ENCODE measurements around the gene IL20.

Gene IL20

GRCh38 chr1:206902702-206903101 lies 37.3 kb downstream of the IL20 start:
- no peaks in the 10 kb centered on the region for H3K4me1 ChIP-seq (ENCODE audit: low read length)
- H3K4me3 ChIP-seq (ENCODE audit: low read length) = no peak overlapping the region
- no peak overlapping the region for H3K4me2 ChIP-seq (ENCODE audit: low read depth, low read length)
- no peak overlapping the region for H3K27ac ChIP-seq (ENCODE audit: low read length)
- 0 out of 2 replicates have a peak, but pooled peaks cover 4% of the 10 kb centered on the region for H3K36me3 ChIP-seq (replicated peaks; ENCODE audit: insufficient read depth, low read length)
- no peaks in the 10 kb centered on the region for H3K27me3 ChIP-seq (replicated peaks; ENCODE audit: insufficient read depth, low read length)
- no peak overlapping the region for H3K9ac ChIP-seq (ENCODE audit: low read length)
- no peaks in the 10 kb centered on the region for H3K9me3 ChIP-seq (replicated peaks; ENCODE audit: insufficient read depth, low read length)
- TF ChIP-seq EZH2 (optimal IDR thresholded peaks at IDR 0.05; ENCODE audit: low read depth, low read length) = no peak
- TF ChIP-seq EZH2phosphoT487 (IDR thresholded peaks at IDR 0.05; ENCODE audit: low read length) = no peak
- TF ChIP-seq, protein P1, sequence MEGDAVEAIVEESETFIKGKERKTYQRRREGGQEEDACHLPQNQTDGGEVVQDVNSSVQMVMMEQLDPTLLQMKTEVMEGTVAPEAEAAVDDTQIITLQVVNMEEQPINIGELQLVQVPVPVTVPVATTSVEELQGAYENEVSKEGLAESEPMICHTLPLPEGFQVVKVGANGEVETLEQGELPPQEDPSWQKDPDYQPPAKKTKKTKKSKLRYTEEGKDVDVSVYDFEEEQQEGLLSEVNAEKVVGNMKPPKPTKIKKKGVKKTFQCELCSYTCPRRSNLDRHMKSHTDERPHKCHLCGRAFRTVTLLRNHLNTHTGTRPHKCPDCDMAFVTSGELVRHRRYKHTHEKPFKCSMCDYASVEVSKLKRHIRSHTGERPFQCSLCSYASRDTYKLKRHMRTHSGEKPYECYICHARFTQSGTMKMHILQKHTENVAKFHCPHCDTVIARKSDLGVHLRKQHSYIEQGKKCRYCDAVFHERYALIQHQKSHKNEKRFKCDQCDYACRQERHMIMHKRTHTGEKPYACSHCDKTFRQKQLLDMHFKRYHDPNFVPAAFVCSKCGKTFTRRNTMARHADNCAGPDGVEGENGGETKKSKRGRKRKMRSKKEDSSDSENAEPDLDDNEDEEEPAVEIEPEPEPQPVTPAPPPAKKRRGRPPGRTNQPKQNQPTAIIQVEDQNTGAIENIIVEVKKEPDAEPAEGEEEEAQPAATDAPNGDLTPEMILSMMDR (IDR thresholded peaks at IDR 0.05; ENCODE audit: low read length) = no peak
- H3F3A ChIP-seq (ENCODE audit: insufficient read depth, low read length) = no peaks in the 10 kb centered on the region
- H2AFZ ChIP-seq (ENCODE audit: low read length) = no peak overlapping the region
- DNase-seq = no peak
- H4K20me1 ChIP-seq (ENCODE audit: insufficient read depth, low read length) = no peaks in the 10 kb centered on the region
- no peaks in the 10 kb centered on the region for H3K79me2 ChIP-seq (ENCODE audit: low read length)
- H3K9me2 ChIP-seq (replicated peaks; ENCODE audit: insufficient read depth, low read length) = no peaks in the 10 kb centered on the region

DNA sequence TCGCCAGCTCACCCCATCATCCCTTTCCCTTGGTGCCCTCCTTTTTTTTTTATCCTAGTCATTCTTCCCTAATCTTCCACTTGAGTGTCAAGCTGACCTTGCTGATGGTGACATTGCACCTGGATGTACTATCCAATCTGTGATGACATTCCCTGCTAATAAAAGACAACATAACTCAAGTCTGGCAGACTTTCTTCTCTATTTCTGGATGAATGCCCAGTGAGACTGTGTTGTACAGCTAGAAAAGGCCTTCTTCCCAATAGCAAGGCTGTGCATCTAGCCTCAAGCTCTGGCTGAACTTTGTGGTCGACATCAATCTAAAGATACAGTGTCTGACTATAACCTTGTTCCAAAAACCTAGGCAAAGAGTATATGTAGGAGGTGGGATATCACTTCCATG lies 38.3 kb downstream of the IL20 start:
- H3K4me2 ChIP-seq (ENCODE audit: low read depth, low read length) = no peak overlapping the region
- H2AFZ ChIP-seq (ENCODE audit: low read length) = no peak overlapping the region
- TF ChIP-seq EZH2 (optimal IDR thresholded peaks at IDR 0.05; ENCODE audit: low read depth, low read length) (no peak), EZH2phosphoT487 (IDR thresholded peaks at IDR 0.05; ENCODE audit: low read length) (no peak)
- TF ChIP-seq, protein P1 (IDR thresholded peaks at IDR 0.05; ENCODE audit: low read length) = no peak
- no peaks in the 10 kb centered on the region for H3F3A ChIP-seq (ENCODE audit: insufficient read depth, low read length)
- no peak overlapping the region for H3K9ac ChIP-seq (ENCODE audit: low read length)
- H3K9me3 ChIP-seq (replicated peaks; ENCODE audit: insufficient read depth, low read length) = no peaks in the 10 kb centered on the region
- no peak overlapping the region for H3K4me3 ChIP-seq (ENCODE audit: low read length)
- H3K27ac ChIP-seq (ENCODE audit: low read length) = no peak overlapping the region
- DNase-seq = no peak
- H3K9me2 ChIP-seq (replicated peaks; ENCODE audit: insufficient read depth, low read length) = no peaks in the 10 kb centered on the region
- 0 out of 2 replicates have a peak, but pooled peaks cover 4% of the 10 kb centered on the region for H3K36me3 ChIP-seq (replicated peaks; ENCODE audit: insufficient read depth, low read length)
- H3K79me2 ChIP-seq (ENCODE audit: low read length) = no peaks in the 10 kb centered on the region
- H4K20me1 ChIP-seq (ENCODE audit: insufficient read depth, low read length) = no peaks in the 10 kb centered on the region
- no peaks in the 10 kb centered on the region for H3K27me3 ChIP-seq (replicated peaks; ENCODE audit: insufficient read depth, low read length)
- no peaks in the 10 kb centered on the region for H3K4me1 ChIP-seq (ENCODE audit: low read length)

DNA sequence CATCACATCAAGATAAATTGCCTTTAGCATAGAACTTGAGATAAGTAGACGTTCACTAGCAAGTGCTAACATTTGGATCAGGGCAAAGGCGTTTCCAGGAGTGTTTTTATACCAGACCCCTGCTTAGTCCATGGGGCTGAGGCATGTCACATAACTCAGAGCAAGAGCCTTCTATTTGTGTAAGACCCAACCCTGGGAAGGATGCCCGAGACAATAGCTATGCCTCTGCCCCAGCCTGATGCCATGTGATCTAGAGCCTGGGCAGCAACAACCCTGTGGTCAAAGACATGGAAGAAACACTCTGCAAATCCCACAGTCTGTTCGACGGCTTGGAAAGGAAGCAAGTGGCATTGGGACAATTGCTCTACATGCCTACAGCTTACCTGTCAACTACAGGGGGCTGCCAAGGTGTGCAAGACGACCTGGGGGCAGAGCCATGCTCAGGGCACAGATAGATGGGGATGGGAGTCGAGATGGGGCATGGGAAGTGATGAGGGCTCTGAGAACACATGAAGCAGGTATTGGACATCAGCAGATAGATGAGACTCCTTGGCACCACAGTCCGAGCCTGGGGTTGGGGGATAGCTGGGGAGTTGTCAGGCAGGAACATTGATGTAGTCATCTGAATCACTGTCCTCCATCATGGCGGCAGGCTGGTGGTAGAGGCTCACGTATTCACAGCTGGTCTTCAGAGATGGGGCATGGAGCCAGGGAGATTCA lies 39.2 kb downstream of the IL20 start:
- Histone ChIP-seq H3K27ac (ENCODE audit: low read length) (no peak overlapping the region), H3K79me2 (ENCODE audit: low read length) (no peaks in the 10 kb centered on the region), H3K4me3 (ENCODE audit: low read length) (no peak overlapping the region), H3K9me3 (replicated peaks; ENCODE audit: insufficient read depth, low read length) (no peaks in the 10 kb centered on the region), H3F3A (ENCODE audit: insufficient read depth, low read length) (no peaks in the 10 kb centered on the region), H3K4me1 (ENCODE audit: low read length) (no peaks in the 10 kb centered on the region), H3K9me2 (replicated peaks; ENCODE audit: insufficient read depth, low read length) (no peaks in the 10 kb centered on the region), H3K36me3 (replicated peaks; ENCODE audit: insufficient read depth, low read length) (0 out of 2 replicates have a peak, but pooled peaks cover 4% of the 10 kb centered on the region), H2AFZ (ENCODE audit: low read length) (no peak overlapping the region), H4K20me1 (ENCODE audit: insufficient read depth, low read length) (no peaks in the 10 kb centered on the region), H3K27me3 (replicated peaks; ENCODE audit: insufficient read depth, low read length) (no peaks in the 10 kb centered on the region), H3K9ac (ENCODE audit: low read length) (no peak overlapping the region), H3K4me2 (ENCODE audit: low read depth, low read length) (no peak overlapping the region)
- TF ChIP-seq EZH2phosphoT487 (IDR thresholded peaks at IDR 0.05; ENCODE audit: low read length) = no peak
- TF ChIP-seq, protein P1 (IDR thresholded peaks at IDR 0.05; ENCODE audit: low read length) = no peak
- TF ChIP-seq EZH2 (optimal IDR thresholded peaks at IDR 0.05; ENCODE audit: low read depth, low read length) = no peak
- DNase-seq = no peak

Measured in MM.1S (cell line).